ENCODE data around the gene THSD4.

Gene THSD4

DNA sequence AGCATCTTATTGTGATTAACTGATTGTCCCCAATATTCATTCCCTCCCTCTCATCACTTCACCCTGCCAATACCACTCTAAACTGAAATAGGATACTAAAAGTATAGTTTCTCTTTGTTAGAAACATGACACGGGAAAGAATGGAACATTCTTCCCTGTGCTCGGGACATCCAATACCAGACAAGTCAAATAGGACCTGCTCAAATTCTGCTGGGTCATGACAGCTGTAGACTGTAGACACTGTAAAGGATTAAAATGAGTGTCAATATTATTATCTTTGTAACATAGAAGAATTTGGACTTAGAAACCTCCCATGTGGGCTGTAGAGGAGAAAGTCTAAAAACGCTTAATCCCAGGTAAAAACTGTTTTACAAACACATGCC, 380.1 kb downstream of the THSD4 start:
- H3K27ac Mint-ChIP-seq = no peak overlapping the region
- H3K4me3 Mint-ChIP-seq = no peak overlapping the region
- H3K9me3 Mint-ChIP-seq = peaks cover 6% of the 10 kb centered on the region
- intact Hi-C loops (cut with micrococcal nuclease) = no loop called here
- H3K27me3 Mint-ChIP-seq = peaks cover 9% of the 10 kb centered on the region
- H3K36me3 Mint-ChIP-seq (ENCODE audit: low read depth) = no peaks in the 10 kb centered on the region
- H3K4me1 Mint-ChIP-seq (ENCODE audit: low read depth) = no peaks in the 10 kb centered on the region

DNA sequence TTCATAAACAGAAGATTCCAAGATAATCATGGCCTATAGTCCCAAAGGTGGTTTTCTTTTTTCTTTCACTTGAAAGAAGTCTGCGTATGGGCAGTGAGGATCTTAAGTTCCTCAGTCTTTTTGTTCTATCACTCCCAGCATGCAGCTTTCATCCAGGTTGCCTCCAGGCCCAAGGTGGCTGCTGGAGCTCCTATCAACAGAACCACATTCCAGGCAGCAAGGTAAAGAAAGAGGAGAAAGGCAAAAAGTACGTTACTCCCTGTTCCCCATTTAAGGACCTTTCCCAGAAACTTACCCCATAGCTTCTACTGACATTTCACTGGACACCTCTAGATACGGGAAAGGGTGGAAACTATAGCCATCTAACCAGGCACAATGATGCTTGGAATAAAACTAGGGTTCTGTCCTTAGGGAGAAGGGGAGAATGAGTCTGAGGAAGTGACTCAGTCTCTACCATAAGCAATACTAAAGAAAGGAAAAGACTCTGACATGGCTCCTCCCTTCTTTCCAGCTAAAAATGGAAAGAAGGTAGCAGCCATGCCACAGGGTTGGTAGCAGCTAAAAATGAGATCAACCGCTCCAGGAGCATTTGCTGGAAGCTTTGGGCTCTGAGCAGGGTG, 381.2 kb downstream of the THSD4 start:
- no peaks in the 10 kb centered on the region for H3K4me1 Mint-ChIP-seq (ENCODE audit: low read depth)
- peaks cover 9% of the 10 kb centered on the region for H3K27me3 Mint-ChIP-seq
- intact Hi-C loops (cut with micrococcal nuclease) = no loop called here
- no peak overlapping the region for H3K27ac Mint-ChIP-seq
- H3K4me3 Mint-ChIP-seq = no peak overlapping the region
- no peaks in the 10 kb centered on the region for H3K36me3 Mint-ChIP-seq (ENCODE audit: low read depth)
- H3K9me3 Mint-ChIP-seq = peaks cover 11% of the 10 kb centered on the region

DNA sequence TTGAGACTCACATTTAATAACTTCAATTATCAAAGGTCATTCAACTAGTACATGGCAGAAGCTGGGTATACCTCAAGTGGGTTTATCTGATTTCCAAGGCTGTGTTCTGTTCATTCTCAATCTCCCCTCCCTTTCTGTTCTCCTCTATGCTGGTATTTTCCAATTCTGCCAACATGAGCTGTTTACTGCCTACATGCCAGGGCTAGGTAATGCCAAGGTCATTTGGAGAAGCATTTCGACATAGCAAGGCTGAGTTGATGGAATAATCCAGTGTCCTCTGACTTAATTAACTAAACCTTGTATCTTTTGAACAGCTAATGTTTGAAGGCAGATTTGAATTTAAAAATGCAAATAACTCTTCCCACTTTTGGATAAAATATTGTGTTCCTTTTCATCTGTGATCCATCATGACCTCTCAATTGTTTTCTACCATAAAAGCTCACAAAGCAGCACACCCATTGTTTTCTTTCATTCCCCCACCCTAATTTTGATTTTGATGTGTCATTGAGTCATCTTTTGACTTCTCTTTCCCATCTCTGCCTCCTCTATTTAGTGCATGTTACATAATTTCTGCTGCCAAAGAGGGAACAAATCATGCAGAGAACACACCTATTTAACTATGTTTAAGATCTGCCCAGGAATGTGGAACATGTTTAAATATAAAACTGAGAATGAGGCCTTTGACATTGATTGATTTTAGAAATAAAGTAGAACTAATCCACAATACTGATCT, 386.2 kb downstream of the THSD4 start:
- no peak overlapping the region for H3K27ac Mint-ChIP-seq
- H3K4me1 Mint-ChIP-seq (ENCODE audit: low read depth) = no peaks in the 10 kb centered on the region
- H3K36me3 Mint-ChIP-seq (ENCODE audit: low read depth) = no peaks in the 10 kb centered on the region
- H3K9me3 Mint-ChIP-seq = peaks cover 11% of the 10 kb centered on the region
- H3K27me3 Mint-ChIP-seq = peaks cover 8% of the 10 kb centered on the region
- intact Hi-C loops (cut with micrococcal nuclease) = no loop called here
- H3K4me3 Mint-ChIP-seq = no peak overlapping the region

DNA sequence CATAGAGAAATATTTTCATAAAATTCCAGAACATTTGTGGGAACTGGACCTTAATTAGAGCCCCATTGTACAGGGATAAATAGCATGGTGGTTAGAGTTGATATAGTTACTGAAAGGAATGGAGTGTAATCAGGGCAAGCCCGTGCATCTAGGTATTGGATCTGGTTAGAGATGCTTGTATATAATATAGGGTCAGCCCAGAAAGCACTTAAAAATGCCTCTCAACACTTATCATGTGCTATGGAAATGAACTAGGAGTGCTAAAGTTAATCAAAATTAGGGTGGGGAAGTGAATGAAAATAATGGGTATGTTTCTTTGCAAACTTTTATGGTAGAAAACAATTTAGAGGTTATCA, 386.8 kb downstream of the THSD4 start:
- Mint-ChIP-seq H3K4me3 (no peak overlapping the region), H3K9me3 (peaks cover 11% of the 10 kb centered on the region), H3K36me3 (ENCODE audit: low read depth) (no peaks in the 10 kb centered on the region), H3K27ac (no peak overlapping the region), H3K4me1 (ENCODE audit: low read depth) (no peaks in the 10 kb centered on the region), H3K27me3 (peaks cover 8% of the 10 kb centered on the region)
- intact Hi-C loops (cut with micrococcal nuclease) = no loop called here

DNA sequence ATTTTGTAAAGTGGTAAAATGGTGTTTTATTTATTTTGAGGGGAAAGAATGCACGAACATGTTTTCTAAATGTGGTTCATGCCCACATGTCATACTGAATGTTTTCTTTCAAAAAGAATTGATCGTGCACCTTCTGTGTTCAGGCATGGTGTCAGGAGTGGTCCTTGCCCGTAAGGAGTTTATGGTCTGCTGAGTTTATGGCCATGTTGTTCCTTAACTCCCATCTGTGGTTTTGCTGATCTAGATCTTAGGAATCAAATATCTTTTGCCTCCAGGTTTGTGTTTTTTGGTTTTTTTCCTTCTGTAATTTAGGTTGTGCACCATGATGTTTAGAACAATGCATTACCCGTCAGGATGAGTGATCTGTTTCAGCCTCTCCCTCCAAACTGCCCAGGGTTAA, 390.7 kb downstream of the THSD4 start:
- intact Hi-C loops (cut with micrococcal nuclease) = no loop called here
- Mint-ChIP-seq H3K4me3 (no peak overlapping the region), H3K9me3 (no peaks in the 10 kb centered on the region), H3K36me3 (ENCODE audit: low read depth) (no peaks in the 10 kb centered on the region), H3K27me3 (peaks cover 5% of the 10 kb centered on the region), H3K4me1 (ENCODE audit: low read depth) (no peaks in the 10 kb centered on the region), H3K27ac (no peak overlapping the region)

DNA sequence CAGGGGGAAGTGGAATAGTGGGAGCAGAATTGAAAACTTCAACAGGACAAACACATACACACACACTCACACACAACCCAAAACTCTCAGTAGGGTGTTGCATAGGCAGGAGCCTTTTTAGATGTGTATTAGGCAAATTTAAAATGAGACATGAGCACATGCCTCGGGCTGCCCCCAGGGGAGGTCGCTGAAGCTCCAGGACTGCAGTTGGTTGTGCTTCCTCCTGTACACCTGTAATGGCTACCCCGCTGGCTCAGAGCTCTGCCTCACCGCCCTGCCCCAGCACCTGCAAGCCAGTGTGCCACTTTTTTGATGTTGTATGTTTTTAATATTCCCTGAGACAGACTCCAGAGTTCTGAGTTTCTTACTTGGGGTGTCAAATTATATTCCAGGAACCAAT, 391.7 kb downstream of the THSD4 start:
- no peak overlapping the region for H3K27ac Mint-ChIP-seq
- no peaks in the 10 kb centered on the region for H3K9me3 Mint-ChIP-seq
- H3K4me1 Mint-ChIP-seq (ENCODE audit: low read depth) = no peaks in the 10 kb centered on the region
- intact Hi-C loops (cut with micrococcal nuclease) = no loop called here
- peaks cover 5% of the 10 kb centered on the region for H3K27me3 Mint-ChIP-seq
- H3K36me3 Mint-ChIP-seq (ENCODE audit: low read depth) = no peaks in the 10 kb centered on the region
- H3K4me3 Mint-ChIP-seq = no peak overlapping the region

DNA sequence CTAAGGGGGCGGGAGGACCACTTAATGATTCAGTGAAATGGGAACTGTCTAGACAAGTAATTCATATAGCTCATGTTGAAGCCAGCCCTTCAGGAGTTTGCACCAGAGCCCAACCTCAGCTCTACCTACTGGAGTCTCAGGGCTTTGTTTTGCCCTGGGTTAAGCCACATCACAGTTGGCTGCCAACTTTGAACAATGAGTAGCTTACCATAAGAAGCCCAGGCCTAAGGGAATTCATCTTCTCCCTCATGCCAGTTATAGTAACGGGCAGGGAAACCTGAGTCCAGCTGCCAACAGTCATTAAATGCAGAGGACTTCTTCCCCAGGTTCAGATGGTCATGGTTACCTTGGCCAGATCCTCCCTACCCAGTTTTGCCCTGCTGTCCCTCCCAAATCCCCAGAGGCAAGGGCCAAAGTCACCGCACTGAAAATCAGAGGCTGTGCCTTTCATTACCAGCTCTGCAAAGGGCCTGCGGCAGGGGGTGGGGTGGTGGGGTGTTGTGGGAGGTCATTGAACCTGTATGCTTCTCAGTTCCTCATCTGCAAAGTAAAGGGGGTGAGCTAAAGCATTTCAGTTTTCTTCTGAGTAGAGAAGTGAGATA, 392.9 kb downstream of the THSD4 start:
- no peak overlapping the region for H3K27ac Mint-ChIP-seq
- peaks cover 5% of the 10 kb centered on the region for H3K27me3 Mint-ChIP-seq
- intact Hi-C loops (cut with micrococcal nuclease) = no loop called here
- no peaks in the 10 kb centered on the region for H3K4me1 Mint-ChIP-seq (ENCODE audit: low read depth)
- no peak overlapping the region for H3K4me3 Mint-ChIP-seq
- no peaks in the 10 kb centered on the region for H3K36me3 Mint-ChIP-seq (ENCODE audit: low read depth)
- no peaks in the 10 kb centered on the region for H3K9me3 Mint-ChIP-seq

DNA sequence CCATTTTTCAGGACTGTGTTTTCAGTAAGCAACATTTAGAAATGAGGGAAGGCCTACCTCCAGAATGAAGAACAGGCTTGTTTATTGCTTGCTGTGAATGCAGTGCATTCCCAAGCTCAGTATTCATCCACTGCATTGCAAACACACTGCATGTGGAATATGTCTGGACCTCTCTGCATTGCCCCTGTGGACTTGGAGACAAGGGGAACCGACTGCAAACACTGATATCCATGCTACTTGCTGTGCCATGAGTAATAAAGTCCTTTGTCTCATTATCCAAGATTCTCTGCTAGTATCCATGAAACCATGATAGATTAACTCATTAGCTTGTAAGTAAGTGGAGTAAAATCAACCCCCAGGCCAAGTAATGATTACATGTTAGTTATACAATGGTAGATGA, 393.9 kb downstream of the THSD4 start:
- intact Hi-C loops (cut with micrococcal nuclease) = no loop called here
- Mint-ChIP-seq H3K9me3 (no peaks in the 10 kb centered on the region), H3K27me3 (peaks cover 7% of the 10 kb centered on the region), H3K4me1 (ENCODE audit: low read depth) (no peaks in the 10 kb centered on the region), H3K36me3 (ENCODE audit: low read depth) (no peaks in the 10 kb centered on the region), H3K4me3 (no peak overlapping the region), H3K27ac (no peak overlapping the region)

DNA sequence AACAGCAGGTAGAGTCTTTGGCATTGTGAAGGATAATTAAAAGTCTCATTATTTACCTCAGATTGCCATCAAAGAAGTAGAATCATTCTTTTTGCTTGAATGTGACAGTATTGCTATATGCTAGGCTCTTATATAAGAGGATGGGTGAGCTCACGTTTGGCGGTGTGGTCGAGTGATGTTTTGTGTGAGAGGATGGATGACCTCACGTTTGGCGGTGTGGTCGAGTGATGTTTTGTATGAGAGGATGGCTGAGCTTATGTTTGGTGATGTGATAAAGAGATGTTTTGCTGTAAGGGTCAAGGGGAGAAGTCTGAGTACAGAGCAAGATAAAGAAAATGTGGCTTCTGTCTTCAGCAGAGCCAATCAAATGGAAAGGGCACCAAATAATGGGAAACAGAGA, 395.5 kb downstream of the THSD4 start:
- intact Hi-C loops (cut with micrococcal nuclease) = no loop called here
- Mint-ChIP-seq H3K27me3 (peaks cover 6% of the 10 kb centered on the region), H3K27ac (no peak overlapping the region)

DNA sequence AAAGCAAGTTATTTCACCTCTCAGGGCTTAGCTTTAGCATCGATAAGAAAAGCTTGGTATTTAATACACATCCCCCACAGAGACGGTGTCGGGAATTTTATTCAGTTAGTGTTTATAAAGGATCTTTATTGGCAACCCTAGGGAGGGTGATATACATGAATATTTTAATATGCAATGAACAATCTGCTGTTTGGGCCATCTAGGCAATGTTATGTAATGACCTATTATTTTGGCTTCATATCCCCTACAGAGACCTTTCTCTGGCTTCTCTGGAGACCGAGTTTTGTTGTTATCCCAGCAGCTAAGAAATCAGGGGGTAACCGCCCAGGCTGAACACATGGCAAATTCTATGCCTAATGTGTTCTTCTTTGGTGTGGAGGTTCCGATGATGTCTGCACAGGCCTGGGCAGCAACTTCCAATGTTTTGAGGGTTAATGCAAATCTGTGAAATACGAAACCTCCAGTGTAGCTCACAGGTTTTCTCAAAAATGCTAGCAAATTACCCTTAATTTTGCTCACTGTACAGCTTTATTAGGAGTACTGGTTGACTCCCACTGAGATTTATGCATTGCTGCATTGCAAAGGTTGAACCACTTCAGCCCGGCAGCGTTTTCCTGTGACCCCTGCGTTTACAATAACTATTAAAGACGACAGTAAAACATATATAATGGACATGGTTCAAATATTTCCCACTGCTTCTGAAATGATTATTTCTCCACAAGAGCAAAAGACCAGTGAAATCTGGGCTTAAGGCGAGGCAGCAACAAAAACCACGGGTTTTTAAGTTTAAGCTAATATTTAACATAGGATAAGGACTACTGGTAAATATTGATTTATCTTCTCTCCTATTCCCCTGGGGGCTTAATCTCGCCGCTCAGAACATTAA, 396.8 kb downstream of the THSD4 start:
- Mint-ChIP-seq H3K36me3 (ENCODE audit: low read depth) (no peaks in the 10 kb centered on the region), H3K4me1 (ENCODE audit: low read depth) (no peaks in the 10 kb centered on the region), H3K27ac (no peak overlapping the region), H3K9me3 (no peaks in the 10 kb centered on the region), H3K4me3 (no peak overlapping the region), H3K27me3 (peaks cover 6% of the 10 kb centered on the region)
- intact Hi-C loops (cut with micrococcal nuclease) = no loop called here

More for the DNA sequence above, 395.5 kb downstream of the THSD4 start:
- Mint-ChIP-seq H3K36me3 (ENCODE audit: low read depth) (no peaks in the 10 kb centered on the region), H3K9me3 (no peaks in the 10 kb centered on the region), H3K4me1 (ENCODE audit: low read depth) (no peaks in the 10 kb centered on the region), H3K4me3 (no peak overlapping the region)

DNA sequence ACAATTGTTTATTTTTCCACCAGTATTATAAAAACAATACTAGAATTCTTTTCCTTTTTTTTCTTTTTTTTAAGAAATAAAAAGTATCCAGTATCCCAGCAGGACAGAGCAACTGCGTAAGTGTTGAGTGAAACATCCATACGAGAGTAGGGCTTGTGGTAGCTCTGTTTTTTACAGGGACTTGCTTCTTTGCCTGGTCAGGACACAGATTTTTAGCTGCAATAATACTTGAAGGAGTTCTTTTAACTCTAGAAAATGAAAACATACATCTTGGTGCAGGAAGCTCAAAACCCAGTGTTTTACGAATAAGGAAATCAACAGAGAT, 397.4 kb downstream of the THSD4 start:
- Mint-ChIP-seq H3K27ac (no peak overlapping the region), H3K4me1 (ENCODE audit: low read depth) (no peaks in the 10 kb centered on the region), H3K4me3 (no peak overlapping the region), H3K9me3 (no peaks in the 10 kb centered on the region), H3K36me3 (ENCODE audit: low read depth) (no peaks in the 10 kb centered on the region), H3K27me3 (peaks cover 9% of the 10 kb centered on the region)
- intact Hi-C loops (cut with micrococcal nuclease) = no loop called here

DNA sequence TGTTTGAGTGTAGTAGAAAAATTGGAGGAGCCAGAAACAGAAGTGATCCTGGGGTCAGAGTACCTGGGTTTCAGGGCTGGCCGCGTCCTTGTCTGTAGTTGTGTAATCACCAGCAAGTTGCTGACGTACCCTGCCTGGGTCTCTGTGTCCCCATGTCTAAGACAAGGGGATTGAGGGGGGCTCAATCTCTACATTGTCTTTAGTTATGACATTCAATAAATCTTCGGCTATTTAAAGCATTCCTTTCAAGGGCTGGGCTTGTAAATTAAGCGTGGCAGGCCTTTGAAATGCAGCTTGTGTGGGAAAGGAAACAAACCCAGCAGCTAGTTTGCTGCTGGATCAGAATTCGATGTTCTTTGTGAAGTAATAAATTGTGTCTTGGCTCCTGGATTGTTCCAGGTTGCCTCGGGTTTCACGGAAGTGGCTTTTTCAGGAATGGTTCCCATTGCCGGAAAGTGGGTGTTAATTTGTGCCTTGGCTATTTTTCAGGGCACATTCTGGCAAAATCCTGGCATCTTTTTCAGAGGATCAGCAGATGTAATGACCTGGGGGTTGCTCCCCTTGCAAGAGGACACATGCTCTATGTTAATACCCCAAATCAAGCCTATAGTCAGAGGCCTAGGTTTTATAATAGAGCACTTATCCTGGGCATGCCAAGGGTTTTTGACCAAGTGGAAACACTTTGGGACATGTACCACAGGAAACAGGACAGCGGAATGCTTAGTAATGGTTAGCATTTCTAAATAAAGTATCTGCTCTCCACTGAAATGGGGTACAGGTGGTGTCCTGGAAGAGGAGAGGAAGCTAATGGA, 400.3 kb downstream of the THSD4 start:
- no peak overlapping the region for H3K27ac Mint-ChIP-seq
- peaks cover 8% of the 10 kb centered on the region for H3K27me3 Mint-ChIP-seq
- H3K36me3 Mint-ChIP-seq (ENCODE audit: low read depth) = no peaks in the 10 kb centered on the region
- H3K9me3 Mint-ChIP-seq = no peaks in the 10 kb centered on the region
- H3K4me1 Mint-ChIP-seq (ENCODE audit: low read depth) = no peaks in the 10 kb centered on the region
- intact Hi-C loops (cut with micrococcal nuclease) = no loop called here
- H3K4me3 Mint-ChIP-seq = no peak overlapping the region

DNA sequence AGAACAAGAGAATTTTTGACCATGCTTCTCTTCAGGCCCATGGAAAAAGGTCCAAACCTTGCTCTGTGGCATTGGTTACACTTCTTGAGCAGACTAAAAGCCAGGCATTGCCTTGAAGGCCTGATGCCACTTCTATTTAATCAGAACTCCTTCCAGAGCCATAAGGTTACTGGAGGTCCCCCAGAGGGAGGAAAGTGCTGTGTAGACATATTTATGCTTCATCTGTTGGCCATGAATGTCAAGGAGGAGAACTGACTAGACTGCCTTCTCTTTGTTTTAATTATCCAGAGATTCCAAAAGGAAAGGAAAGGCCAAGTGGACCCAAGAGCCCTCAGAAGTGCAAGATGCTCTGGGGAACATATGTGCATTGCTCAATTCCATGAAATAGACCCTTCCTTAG, 402.5 kb downstream of the THSD4 start:
- H3K4me3 Mint-ChIP-seq = no peak overlapping the region
- no peak overlapping the region for H3K27ac Mint-ChIP-seq
- no peaks in the 10 kb centered on the region for H3K4me1 Mint-ChIP-seq (ENCODE audit: low read depth)
- intact Hi-C loops (cut with micrococcal nuclease) = no loop called here
- H3K27me3 Mint-ChIP-seq = peaks cover 8% of the 10 kb centered on the region
- no peaks in the 10 kb centered on the region for H3K36me3 Mint-ChIP-seq (ENCODE audit: low read depth)
- H3K9me3 Mint-ChIP-seq = no peaks in the 10 kb centered on the region
